ENCODE data around the gene ZNHIT2.

Gene ZNHIT2

GRCh38 chr11:65109231-65110198 is 8.0 kb downstream of the ZNHIT2 start:
- no peak overlapping the region for H4K8ac ChIP-seq (ENCODE audit: low read depth, low read length)
- H3K27ac ChIP-seq (ENCODE audit: low read depth, low read length): no peak overlapping the region
- peaks cover 27 to 32% of the 10 kb centered on the region in 2 experiments for H3K36me3 ChIP-seq (ENCODE audit: control insufficient read depth in 1 of 2, insufficient read depth in 2 of 2, low read length in 2 of 2)
- no peak overlapping the region for H2BK120ac ChIP-seq (ENCODE audit: insufficient read depth, low read length, poor library complexity)
- H4K12ac ChIP-seq (ENCODE audit: low read depth, low read length): no peak overlapping the region
- no peak overlapping the region for H2AFZ ChIP-seq (ENCODE audit: insufficient read depth, low read length, poor library complexity)
- H3K27me3 ChIP-seq (ENCODE audit: insufficient read depth, low read length): no peaks in the 10 kb centered on the region
- no peak overlapping the region for H3K18ac ChIP-seq (ENCODE audit: low read length)
- H2AK5ac ChIP-seq (ENCODE audit: low read length): no peak overlapping the region
- no peak overlapping the region for H3K4ac ChIP-seq (ENCODE audit: low read depth, low read length)
- H4K91ac ChIP-seq (ENCODE audit: low read depth, low read length): no peak overlapping the region
- WGBS (ENCODE audit: extremely low coverage, insufficient coverage, insufficient read length): no CpG with 5 or more reads among the region's 36 CpGs
- H3K79me1 ChIP-seq (ENCODE audit: low read length): peaks cover 12% of the 10 kb centered on the region
- no peaks in the 10 kb centered on the region for H3K9me3 ChIP-seq (ENCODE audit: insufficient read depth, low read depth, low read length)
- H3K9ac ChIP-seq (ENCODE audit: low read length): no peak overlapping the region
- no peak overlapping the region for H3K14ac ChIP-seq (ENCODE audit: low read length)
- no peak overlapping the region for H3K4me2 ChIP-seq (ENCODE audit: low read length)
- H3K23ac ChIP-seq (ENCODE audit: low read length): no peak overlapping the region
- no peak overlapping the region for H3K4me3 ChIP-seq (ENCODE audit: low read depth, low read length)
- H3K79me2 ChIP-seq (ENCODE audit: control insufficient read depth, insufficient read depth, low read length, poor library complexity): peaks cover 8% of the 10 kb centered on the region
- no peak overlapping the region for H2BK12ac ChIP-seq (ENCODE audit: low read length)
- no peak for DNase-seq
- peaks cover 9 to 12% of the 10 kb centered on the region in 2 experiments for H3K4me1 ChIP-seq (ENCODE audit: control insufficient read depth in 1 of 2, insufficient read depth in 2 of 2, low read length in 2 of 2)
- H2BK5ac ChIP-seq (ENCODE audit: low read depth, low read length, poor library complexity): no peak overlapping the region

GRCh38 chr11:65108469-65109123 is 8.9 kb downstream of the ZNHIT2 start:
- H2BK12ac ChIP-seq (ENCODE audit: low read length): no peak overlapping the region
- H3K18ac ChIP-seq (ENCODE audit: low read length): no peak overlapping the region
- no peak overlapping the region for H3K4ac ChIP-seq (ENCODE audit: low read depth, low read length)
- H3K27me3 ChIP-seq (ENCODE audit: insufficient read depth, low read length): no peaks in the 10 kb centered on the region
- no peak overlapping the region for H3K4me2 ChIP-seq (ENCODE audit: low read length)
- no peaks in the 10 kb centered on the region for H3K9me3 ChIP-seq (ENCODE audit: insufficient read depth, low read depth, low read length)
- peaks cover 12% of the 10 kb centered on the region for H3K79me1 ChIP-seq (ENCODE audit: low read length)
- H4K91ac ChIP-seq (ENCODE audit: low read depth, low read length): no peak overlapping the region
- no peak overlapping the region for H3K27ac ChIP-seq (ENCODE audit: low read depth, low read length)
- no peak overlapping the region for H3K9ac ChIP-seq (ENCODE audit: low read length)
- no peak overlapping the region for H4K12ac ChIP-seq (ENCODE audit: low read depth, low read length)
- no peak overlapping the region for H2BK5ac ChIP-seq (ENCODE audit: low read depth, low read length, poor library complexity)
- peaks cover 27 to 32% of the 10 kb centered on the region in 2 experiments for H3K36me3 ChIP-seq (ENCODE audit: control insufficient read depth in 1 of 2, insufficient read depth in 2 of 2, low read length in 2 of 2)
- H2AK5ac ChIP-seq (ENCODE audit: low read length): no peak overlapping the region
- peaks cover 9 to 12% of the 10 kb centered on the region in 2 experiments for H3K4me1 ChIP-seq (ENCODE audit: control insufficient read depth in 1 of 2, insufficient read depth in 2 of 2, low read length in 2 of 2)
- no peak overlapping the region for H2BK120ac ChIP-seq (ENCODE audit: insufficient read depth, low read length, poor library complexity)
- WGBS (ENCODE audit: extremely low coverage, insufficient coverage, insufficient read length): no CpG with 5 or more reads among the region's 38 CpGs
- no peak overlapping the region for H3K4me3 ChIP-seq (ENCODE audit: low read depth, low read length)
- no peak overlapping the region for H3K14ac ChIP-seq (ENCODE audit: low read length)
- H3K79me2 ChIP-seq (ENCODE audit: control insufficient read depth, insufficient read depth, low read length, poor library complexity): peaks cover 8% of the 10 kb centered on the region
- no peak overlapping the region for H3K23ac ChIP-seq (ENCODE audit: low read length)
- DNase-seq: no peak
- H2AFZ ChIP-seq (ENCODE audit: insufficient read depth, low read length, poor library complexity): no peak overlapping the region
- no peak overlapping the region for H4K8ac ChIP-seq (ENCODE audit: low read depth, low read length)

GRCh38 chr11:65107751-65108468 is 9.6 kb downstream of the ZNHIT2 start:
- H3K4me2 ChIP-seq (ENCODE audit: low read length): no peak overlapping the region
- H3K9ac ChIP-seq (ENCODE audit: low read length): no peak overlapping the region
- H2AFZ ChIP-seq (ENCODE audit: insufficient read depth, low read length, poor library complexity): no peak overlapping the region
- no peaks in the 10 kb centered on the region for H3K27me3 ChIP-seq (ENCODE audit: insufficient read depth, low read length)
- no peak overlapping the region for H2BK120ac ChIP-seq (ENCODE audit: insufficient read depth, low read length, poor library complexity)
- no peak overlapping the region for H3K4ac ChIP-seq (ENCODE audit: low read depth, low read length)
- peaks cover 27 to 32% of the 10 kb centered on the region in 2 experiments for H3K36me3 ChIP-seq (ENCODE audit: control insufficient read depth in 1 of 2, insufficient read depth in 2 of 2, low read length in 2 of 2)
- H3K79me2 ChIP-seq (ENCODE audit: control insufficient read depth, insufficient read depth, low read length, poor library complexity): peaks cover 7% of the 10 kb centered on the region
- no peaks in the 10 kb centered on the region for H3K9me3 ChIP-seq (ENCODE audit: insufficient read depth, low read depth, low read length)
- H4K12ac ChIP-seq (ENCODE audit: low read depth, low read length): no peak overlapping the region
- H3K79me1 ChIP-seq (ENCODE audit: low read length): peaks cover 10% of the 10 kb centered on the region
- no peak overlapping the region for H3K14ac ChIP-seq (ENCODE audit: low read length)
- no peak for DNase-seq
- H4K8ac ChIP-seq (ENCODE audit: low read depth, low read length): no peak overlapping the region
- no peak overlapping the region for H2AK5ac ChIP-seq (ENCODE audit: low read length)
- H2BK12ac ChIP-seq (ENCODE audit: low read length): no peak overlapping the region
- no peak overlapping the region for H3K18ac ChIP-seq (ENCODE audit: low read length)
- WGBS (ENCODE audit: extremely low coverage, insufficient coverage, insufficient read length): no CpG with 5 or more reads among the region's 52 CpGs
- H2BK5ac ChIP-seq (ENCODE audit: low read depth, low read length, poor library complexity): no peak overlapping the region
- H4K91ac ChIP-seq (ENCODE audit: low read depth, low read length): no peak overlapping the region
- H3K27ac ChIP-seq (ENCODE audit: low read depth, low read length): no peak overlapping the region
- peaks cover 3 to 6% of the 10 kb centered on the region in 2 experiments for H3K4me1 ChIP-seq (ENCODE audit: control insufficient read depth in 1 of 2, insufficient read depth in 2 of 2, low read length in 2 of 2)
- H3K23ac ChIP-seq (ENCODE audit: low read length): no peak overlapping the region
- no peak overlapping the region for H3K4me3 ChIP-seq (ENCODE audit: low read depth, low read length)

- H2AK5ac ChIP-seq (ENCODE audit: low read length): no peak overlapping the region
- H3K9ac ChIP-seq (ENCODE audit: low read length): no peak overlapping the region
- H3K79me1 ChIP-seq (ENCODE audit: low read length): peaks cover 3% of the 10 kb centered on the region
- no peak overlapping the region for H3K4me2 ChIP-seq (ENCODE audit: low read length)
- H2BK5ac ChIP-seq (ENCODE audit: low read depth, low read length, poor library complexity): no peak overlapping the region
- H4K91ac ChIP-seq (ENCODE audit: low read depth, low read length): no peak overlapping the region
- H3K14ac ChIP-seq (ENCODE audit: low read length): no peak overlapping the region
- no peak overlapping the region for H3K4me3 ChIP-seq (ENCODE audit: low read depth, low read length)
- no peaks in the 10 kb centered on the region for H3K9me3 ChIP-seq (ENCODE audit: insufficient read depth, low read depth, low read length)
- H3K36me3 ChIP-seq (ENCODE audit: control insufficient read depth in 1 of 2, insufficient read depth in 2 of 2, low read length in 2 of 2): peaks cover 27 to 34% of the 10 kb centered on the region in 2 experiments
- H3K23ac ChIP-seq (ENCODE audit: low read length): no peak overlapping the region
- no peak for DNase-seq
- H3K79me2 ChIP-seq (ENCODE audit: control insufficient read depth, insufficient read depth, low read length, poor library complexity): no peaks in the 10 kb centered on the region
- H3K4me1 ChIP-seq (ENCODE audit: control insufficient read depth in 1 of 2, insufficient read depth in 2 of 2, low read length in 2 of 2): peaks cover 3 to 5% of the 10 kb centered on the region in 2 experiments
- H3K27me3 ChIP-seq (ENCODE audit: insufficient read depth, low read length): no peaks in the 10 kb centered on the region
- H4K12ac ChIP-seq (ENCODE audit: low read depth, low read length): no peak overlapping the region
- H3K27ac ChIP-seq (ENCODE audit: low read depth, low read length): no peak overlapping the region
- H2BK120ac ChIP-seq (ENCODE audit: insufficient read depth, low read length, poor library complexity): no peak overlapping the region
- H4K8ac ChIP-seq (ENCODE audit: low read depth, low read length): no peak overlapping the region
- H3K18ac ChIP-seq (ENCODE audit: low read length): no peak overlapping the region
- no peak overlapping the region for H2BK12ac ChIP-seq (ENCODE audit: low read length)
- no peak overlapping the region for H2AFZ ChIP-seq (ENCODE audit: insufficient read depth, low read length, poor library complexity)
- WGBS (ENCODE audit: extremely low coverage, insufficient coverage, insufficient read length): no CpG with 5 or more reads among the region's 15 CpGs
- no peak overlapping the region for H3K4ac ChIP-seq (ENCODE audit: low read depth, low read length)
Measured at GRCh38 chr11:65107078-65107477, 10.4 kb downstream of the ZNHIT2 start.

All from trophoblast cell (in vitro differentiated cells and primary cell).